DOHH2 (cell line): ENCODE measurements around the gene PGAM1.

Experiments
- EZH2phosphoT487 ChIP-seq: fragments of 200-600 bp; sonication (generic); IDR thresholded peaks from 2 replicates; pipeline ENCODE4 v1.6.1; 2017; ENCODE audit warnings: borderline replicate concordance, mild to moderate bottlenecking, antibody characterized with exemption, low read length, moderate library complexity, mixed read lengths
- TF ChIP-seq, protein P1 (sequence below): fragments of 200-600 bp; sonication (generic); IDR thresholded peaks from one replicate; pipeline ENCODE4 v1.5.1; 2014; ENCODE audit warnings: antibody characterized with exemption, mild to moderate bottlenecking, low read depth, low read length; ENCODE audit not compliant: poor library complexity, severe bottlenecking

DNA sequence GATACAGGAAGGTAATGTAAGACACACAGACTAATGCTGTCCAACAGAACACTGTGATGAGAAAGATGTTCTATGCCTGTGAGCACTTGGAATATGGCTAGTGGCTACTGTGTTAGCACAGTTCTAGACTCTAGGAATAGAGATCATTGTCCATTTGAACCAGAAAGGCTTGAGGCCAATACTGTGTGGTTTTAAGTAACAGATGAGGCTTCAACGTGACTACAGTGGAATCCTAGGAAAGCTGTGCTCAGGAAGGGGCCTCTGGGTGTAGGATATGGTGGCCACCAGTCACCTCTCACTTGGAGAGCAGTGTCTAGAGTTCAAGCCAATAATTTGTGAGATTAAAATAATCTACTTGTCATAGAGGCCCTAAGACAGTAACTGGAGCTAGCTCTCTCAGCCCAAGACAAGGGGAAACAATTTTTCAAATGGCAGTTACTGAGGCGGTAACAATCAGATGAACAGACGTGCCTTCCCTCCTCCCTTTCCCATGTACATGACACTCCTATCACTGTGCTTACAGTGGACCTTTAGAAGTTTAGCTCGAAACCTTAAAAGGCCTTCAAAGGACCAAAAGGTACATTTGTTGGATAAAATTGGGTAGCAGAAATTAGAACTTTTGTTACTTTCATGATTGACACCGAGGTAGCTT, 30.2 kb downstream of the PGAM1 start:
- TF ChIP-seq, protein P1, sequence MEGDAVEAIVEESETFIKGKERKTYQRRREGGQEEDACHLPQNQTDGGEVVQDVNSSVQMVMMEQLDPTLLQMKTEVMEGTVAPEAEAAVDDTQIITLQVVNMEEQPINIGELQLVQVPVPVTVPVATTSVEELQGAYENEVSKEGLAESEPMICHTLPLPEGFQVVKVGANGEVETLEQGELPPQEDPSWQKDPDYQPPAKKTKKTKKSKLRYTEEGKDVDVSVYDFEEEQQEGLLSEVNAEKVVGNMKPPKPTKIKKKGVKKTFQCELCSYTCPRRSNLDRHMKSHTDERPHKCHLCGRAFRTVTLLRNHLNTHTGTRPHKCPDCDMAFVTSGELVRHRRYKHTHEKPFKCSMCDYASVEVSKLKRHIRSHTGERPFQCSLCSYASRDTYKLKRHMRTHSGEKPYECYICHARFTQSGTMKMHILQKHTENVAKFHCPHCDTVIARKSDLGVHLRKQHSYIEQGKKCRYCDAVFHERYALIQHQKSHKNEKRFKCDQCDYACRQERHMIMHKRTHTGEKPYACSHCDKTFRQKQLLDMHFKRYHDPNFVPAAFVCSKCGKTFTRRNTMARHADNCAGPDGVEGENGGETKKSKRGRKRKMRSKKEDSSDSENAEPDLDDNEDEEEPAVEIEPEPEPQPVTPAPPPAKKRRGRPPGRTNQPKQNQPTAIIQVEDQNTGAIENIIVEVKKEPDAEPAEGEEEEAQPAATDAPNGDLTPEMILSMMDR = no peak
- no peak for TF ChIP-seq EZH2phosphoT487
